ENCODE measurements around the gene SSX1.
"Not testable (repeated sequence)": the region's sequence is repeated elsewhere in the genome, so short reads cannot be mapped to it uniquely, and the experiment has no call there.

SSX1 gene

GRCh38 chrX:48255062-48255796 lies at the start of gene SSX1:
Gene SSX1, plus strand, starts transcription at chrX:48255392. Its CDS starts 1,850 bp downstream, at chrX:48257242.
- DNase-seq; H3K4me2 ChIP-seq (ENCODE audit: low read depth, low read length); H3F3A ChIP-seq (ENCODE audit: insufficient read depth, low read length); H3K4me3 ChIP-seq (ENCODE audit: low read length); H3K9me3 ChIP-seq (replicated peaks; ENCODE audit: insufficient read depth, low read length); H3K79me2 ChIP-seq (ENCODE audit: low read length); H4K20me1 ChIP-seq (ENCODE audit: insufficient read depth, low read length); H3K4me1 ChIP-seq (ENCODE audit: low read length); H3K27ac ChIP-seq (ENCODE audit: low read length); H3K9me2 ChIP-seq (replicated peaks; ENCODE audit: insufficient read depth, low read length); H3K36me3 ChIP-seq (replicated peaks; ENCODE audit: insufficient read depth, low read length); H2AFZ ChIP-seq (ENCODE audit: low read length); H3K9ac ChIP-seq (ENCODE audit: low read length); H3K27me3 ChIP-seq (replicated peaks; ENCODE audit: insufficient read depth, low read length): not testable (repeated sequence)

GRCh38 chrX:48214341-48214740 lies 40.9 kb upstream of the SSX1 start:
- not testable (repeated sequence) for H3K4me1 ChIP-seq (ENCODE audit: low read length); H3K27me3 ChIP-seq (replicated peaks; ENCODE audit: insufficient read depth, low read length); H3K4me3 ChIP-seq (ENCODE audit: low read length); H3K27ac ChIP-seq (ENCODE audit: low read length); H2AFZ ChIP-seq (ENCODE audit: low read length); H3K4me2 ChIP-seq (ENCODE audit: low read depth, low read length); DNase-seq; H3K36me3 ChIP-seq (replicated peaks; ENCODE audit: insufficient read depth, low read length); H3F3A ChIP-seq (ENCODE audit: insufficient read depth, low read length); H3K9me2 ChIP-seq (replicated peaks; ENCODE audit: insufficient read depth, low read length); H4K20me1 ChIP-seq (ENCODE audit: insufficient read depth, low read length); H3K79me2 ChIP-seq (ENCODE audit: low read length); H3K9me3 ChIP-seq (replicated peaks; ENCODE audit: insufficient read depth, low read length); H3K9ac ChIP-seq (ENCODE audit: low read length)

- DNase-seq; H2AFZ ChIP-seq (ENCODE audit: low read length); H3K27ac ChIP-seq (ENCODE audit: low read length): not testable (repeated sequence)
These were observed 31.0 kb upstream of the SSX1 start for GRCh38 chrX:48224196-48224595.

GRCh38 chrX:48252945-48253344 lies 2.2 kb upstream of the SSX1 start:
- not testable (repeated sequence) for DNase-seq; H3K36me3 ChIP-seq (replicated peaks; ENCODE audit: insufficient read depth, low read length); H3K27ac ChIP-seq (ENCODE audit: low read length); H3K4me3 ChIP-seq (ENCODE audit: low read length); H3K9ac ChIP-seq (ENCODE audit: low read length); H4K20me1 ChIP-seq (ENCODE audit: insufficient read depth, low read length); H3F3A ChIP-seq (ENCODE audit: insufficient read depth, low read length); H2AFZ ChIP-seq (ENCODE audit: low read length); H3K4me2 ChIP-seq (ENCODE audit: low read depth, low read length); H3K4me1 ChIP-seq (ENCODE audit: low read length); H3K27me3 ChIP-seq (replicated peaks; ENCODE audit: insufficient read depth, low read length); H3K9me2 ChIP-seq (replicated peaks; ENCODE audit: insufficient read depth, low read length); H3K9me3 ChIP-seq (replicated peaks; ENCODE audit: insufficient read depth, low read length); H3K79me2 ChIP-seq (ENCODE audit: low read length)

More at GRCh38 chrX:48224196-48224595, 31.0 kb upstream of the SSX1 start:
- H3K4me3 ChIP-seq (ENCODE audit: low read length); H3K9me3 ChIP-seq (replicated peaks; ENCODE audit: insufficient read depth, low read length); H3K4me2 ChIP-seq (ENCODE audit: low read depth, low read length); H3K79me2 ChIP-seq (ENCODE audit: low read length); H3K4me1 ChIP-seq (ENCODE audit: low read length); H3F3A ChIP-seq (ENCODE audit: insufficient read depth, low read length); H4K20me1 ChIP-seq (ENCODE audit: insufficient read depth, low read length); H3K27me3 ChIP-seq (replicated peaks; ENCODE audit: insufficient read depth, low read length); H3K9ac ChIP-seq (ENCODE audit: low read length); H3K9me2 ChIP-seq (replicated peaks; ENCODE audit: insufficient read depth, low read length); H3K36me3 ChIP-seq (replicated peaks; ENCODE audit: insufficient read depth, low read length): not testable (repeated sequence)

GRCh38 chrX:48274365-48274764 lies 19.2 kb downstream of the SSX1 start:
- H3K36me3 ChIP-seq (replicated peaks; ENCODE audit: insufficient read depth, low read length); H3K79me2 ChIP-seq (ENCODE audit: low read length); H4K20me1 ChIP-seq (ENCODE audit: insufficient read depth, low read length); H3K9me3 ChIP-seq (replicated peaks; ENCODE audit: insufficient read depth, low read length); H3K4me2 ChIP-seq (ENCODE audit: low read depth, low read length); H3K27ac ChIP-seq (ENCODE audit: low read length); H3K9ac ChIP-seq (ENCODE audit: low read length); H2AFZ ChIP-seq (ENCODE audit: low read length); DNase-seq; H3K4me1 ChIP-seq (ENCODE audit: low read length); H3K27me3 ChIP-seq (replicated peaks; ENCODE audit: insufficient read depth, low read length); H3K9me2 ChIP-seq (replicated peaks; ENCODE audit: insufficient read depth, low read length); H3K4me3 ChIP-seq (ENCODE audit: low read length); H3F3A ChIP-seq (ENCODE audit: insufficient read depth, low read length): not testable (repeated sequence)

- Histone ChIP-seq H3K4me1 (ENCODE audit: low read length) (no peaks in the 10 kb centered on the region), H3K27me3 (replicated peaks; ENCODE audit: insufficient read depth, low read length) (no peaks in the 10 kb centered on the region), H3K9me2 (replicated peaks; ENCODE audit: insufficient read depth, low read length) (no peaks in the 10 kb centered on the region), H3K36me3 (replicated peaks; ENCODE audit: insufficient read depth, low read length) (no peaks in the 10 kb centered on the region), H3F3A (ENCODE audit: insufficient read depth, low read length) (no peaks in the 10 kb centered on the region), H3K27ac (ENCODE audit: low read length) (no peak overlapping the region), H3K4me3 (ENCODE audit: low read length) (no peak overlapping the region), H3K9me3 (replicated peaks; ENCODE audit: insufficient read depth, low read length) (no peaks in the 10 kb centered on the region), H3K9ac (ENCODE audit: low read length) (no peak overlapping the region), H2AFZ (ENCODE audit: low read length) (no peak overlapping the region), H3K4me2 (ENCODE audit: low read depth, low read length) (no peak overlapping the region), H4K20me1 (ENCODE audit: insufficient read depth, low read length) (no peaks in the 10 kb centered on the region), H3K79me2 (ENCODE audit: low read length) (no peaks in the 10 kb centered on the region)
- TF ChIP-seq EZH2 (optimal IDR thresholded peaks at IDR 0.05; ENCODE audit: low read depth, low read length) (no peak), EZH2phosphoT487 (IDR thresholded peaks at IDR 0.05; ENCODE audit: low read length) (no peak), CTCF (IDR thresholded peaks at IDR 0.05; ENCODE audit: low read length) (no peak)
- DNase-seq, result no peak
These were observed 23.8 kb downstream of the SSX1 start for GRCh38 chrX:48278958-48279357.

- not testable (repeated sequence) for H3K9me2 ChIP-seq (replicated peaks; ENCODE audit: insufficient read depth, low read length); H3K4me2 ChIP-seq (ENCODE audit: low read depth, low read length); H3K79me2 ChIP-seq (ENCODE audit: low read length); H3K27ac ChIP-seq (ENCODE audit: low read length); H3F3A ChIP-seq (ENCODE audit: insufficient read depth, low read length); H2AFZ ChIP-seq (ENCODE audit: low read length); DNase-seq; H3K27me3 ChIP-seq (replicated peaks; ENCODE audit: insufficient read depth, low read length); H3K4me1 ChIP-seq (ENCODE audit: low read length); H4K20me1 ChIP-seq (ENCODE audit: insufficient read depth, low read length); H3K4me3 ChIP-seq (ENCODE audit: low read length); H3K9ac ChIP-seq (ENCODE audit: low read length); H3K9me3 ChIP-seq (replicated peaks; ENCODE audit: insufficient read depth, low read length); H3K36me3 ChIP-seq (replicated peaks; ENCODE audit: insufficient read depth, low read length)
These were observed 25.5 kb downstream of the SSX1 start for GRCh38 chrX:48280729-48281128.
